Measurements from ENCODE around the gene APOL1. TPM values are rescaled to one million over a fixed set of nuclear protein-coding genes. Genes with fewer than 3 reads are reported as not detected.
"Not testable (repeated sequence)": the region's sequence is repeated elsewhere in the genome, so short reads cannot be mapped to it uniquely, and the experiment has no call there.

APOL1 gene
- total RNA-seq, 1 experiment from 2014 or later = 33.0 TPM

DNA sequence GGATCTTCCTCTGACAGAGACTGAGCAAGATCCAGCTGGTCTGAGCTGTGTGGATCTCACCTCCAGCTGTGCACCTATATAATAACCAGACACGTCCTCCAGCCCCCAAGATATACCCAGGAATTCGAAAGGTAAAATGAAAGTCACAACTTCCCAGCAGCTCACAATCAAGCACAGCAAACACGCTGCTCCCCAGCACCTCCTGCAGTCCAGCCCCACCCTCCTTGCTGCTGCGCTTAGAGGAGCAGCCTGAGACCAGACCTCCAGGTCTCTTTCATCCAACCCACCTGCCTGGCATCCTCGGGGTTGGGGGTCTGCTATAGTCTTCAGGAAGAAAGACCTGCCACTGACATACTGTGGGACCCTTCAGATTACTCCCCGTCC, 48.3 kb upstream of the APOL1 start:
- peaks cover 21% of the 10 kb centered on the region for H3K4me1 ChIP-seq (replicated peaks; ENCODE audit: insufficient read depth)
- TF ChIP-seq, protein P1, sequence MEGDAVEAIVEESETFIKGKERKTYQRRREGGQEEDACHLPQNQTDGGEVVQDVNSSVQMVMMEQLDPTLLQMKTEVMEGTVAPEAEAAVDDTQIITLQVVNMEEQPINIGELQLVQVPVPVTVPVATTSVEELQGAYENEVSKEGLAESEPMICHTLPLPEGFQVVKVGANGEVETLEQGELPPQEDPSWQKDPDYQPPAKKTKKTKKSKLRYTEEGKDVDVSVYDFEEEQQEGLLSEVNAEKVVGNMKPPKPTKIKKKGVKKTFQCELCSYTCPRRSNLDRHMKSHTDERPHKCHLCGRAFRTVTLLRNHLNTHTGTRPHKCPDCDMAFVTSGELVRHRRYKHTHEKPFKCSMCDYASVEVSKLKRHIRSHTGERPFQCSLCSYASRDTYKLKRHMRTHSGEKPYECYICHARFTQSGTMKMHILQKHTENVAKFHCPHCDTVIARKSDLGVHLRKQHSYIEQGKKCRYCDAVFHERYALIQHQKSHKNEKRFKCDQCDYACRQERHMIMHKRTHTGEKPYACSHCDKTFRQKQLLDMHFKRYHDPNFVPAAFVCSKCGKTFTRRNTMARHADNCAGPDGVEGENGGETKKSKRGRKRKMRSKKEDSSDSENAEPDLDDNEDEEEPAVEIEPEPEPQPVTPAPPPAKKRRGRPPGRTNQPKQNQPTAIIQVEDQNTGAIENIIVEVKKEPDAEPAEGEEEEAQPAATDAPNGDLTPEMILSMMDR (conservative IDR thresholded peaks at IDR 0.05) = no peak
- TF ChIP-seq EZH2 (IDR thresholded peaks at IDR 0.05; ENCODE audit: low read depth) = no peak
- H3K4me3 ChIP-seq = no peak overlapping the region
- H3F3A ChIP-seq (ENCODE audit: insufficient read depth, low read depth) = peaks cover 17% of the 10 kb centered on the region; the same call in 1 of the 2 replicates
- no peaks in the 10 kb centered on the region for H3K9me2 ChIP-seq (ENCODE audit: insufficient read depth)
- no peaks in the 10 kb centered on the region for H3K79me2 ChIP-seq (ENCODE audit: low read depth)
- no peak overlapping the region for H3K27ac ChIP-seq
- H3K9me3 ChIP-seq (ENCODE audit: insufficient read depth, low read depth) = peaks cover 12% of the 10 kb centered on the region
- H4K20me1 ChIP-seq (ENCODE audit: insufficient read depth) = no peaks in the 10 kb centered on the region
- POLR2A ChIA-PET (ENCODE audit: unreplicated experiment) = no interaction called here
- DNase-seq = no peak
- intact Hi-C loops (cut with micrococcal nuclease; ENCODE audit: unreplicated experiment) = loop anchor here (5.0 kb wide), 1 partner anchor 33 kb away; the partner anchor contains the start of gene APOL2
- H3K4me2 ChIP-seq = no peak overlapping the region
- BruUV-seq (replicated peaks) = no TSS peak
- H3K27me3 ChIP-seq (ENCODE audit: insufficient read depth, low read depth) = no peaks in the 10 kb centered on the region
- H3K36me3 ChIP-seq (ENCODE audit: low read depth) = no peaks in the 10 kb centered on the region
- H2AFZ ChIP-seq = no peak overlapping the region
- CTCF ChIA-PET = no interaction called here

DNA sequence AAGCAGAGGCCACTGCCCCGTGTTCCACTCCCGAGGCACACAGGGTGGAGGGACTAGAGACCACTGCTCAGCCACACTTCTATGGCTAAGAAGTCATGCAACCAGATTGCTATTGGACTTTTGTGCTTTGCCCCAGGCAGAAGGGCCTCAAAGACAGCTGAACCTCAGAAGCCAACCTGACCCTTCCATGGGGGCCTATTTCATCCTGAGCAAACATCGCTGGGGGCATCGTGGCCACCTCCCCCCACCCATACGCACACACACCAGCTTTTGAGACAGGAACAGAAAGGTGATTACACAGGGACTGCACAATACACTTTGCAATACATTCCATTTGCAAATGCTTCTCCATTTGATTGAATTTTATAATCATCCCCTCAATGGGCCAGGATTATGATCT, 47.4 kb upstream of the APOL1 start:
- POLR2A ChIA-PET (ENCODE audit: unreplicated experiment); intact Hi-C loops (cut with micrococcal nuclease; ENCODE audit: unreplicated experiment); H2AFZ ChIP-seq; BruUV-seq (replicated peaks); H3K4me3 ChIP-seq; H3K4me2 ChIP-seq; DNase-seq; H3K79me2 ChIP-seq (ENCODE audit: low read depth); H4K20me1 ChIP-seq (ENCODE audit: insufficient read depth); CTCF ChIA-PET; H3K27ac ChIP-seq; H3K36me3 ChIP-seq (ENCODE audit: low read depth); H3K9me2 ChIP-seq (ENCODE audit: insufficient read depth); H3K27me3 ChIP-seq (ENCODE audit: insufficient read depth, low read depth): not testable (repeated sequence)
- peaks cover 17% of the 10 kb centered on the region; the same call in 1 of the 2 replicates for H3F3A ChIP-seq (ENCODE audit: insufficient read depth, low read depth)
- peaks cover 21% of the 10 kb centered on the region for H3K4me1 ChIP-seq (replicated peaks; ENCODE audit: insufficient read depth)
- H3K9me3 ChIP-seq (ENCODE audit: insufficient read depth, low read depth) = peaks cover 17% of the 10 kb centered on the region

DNA sequence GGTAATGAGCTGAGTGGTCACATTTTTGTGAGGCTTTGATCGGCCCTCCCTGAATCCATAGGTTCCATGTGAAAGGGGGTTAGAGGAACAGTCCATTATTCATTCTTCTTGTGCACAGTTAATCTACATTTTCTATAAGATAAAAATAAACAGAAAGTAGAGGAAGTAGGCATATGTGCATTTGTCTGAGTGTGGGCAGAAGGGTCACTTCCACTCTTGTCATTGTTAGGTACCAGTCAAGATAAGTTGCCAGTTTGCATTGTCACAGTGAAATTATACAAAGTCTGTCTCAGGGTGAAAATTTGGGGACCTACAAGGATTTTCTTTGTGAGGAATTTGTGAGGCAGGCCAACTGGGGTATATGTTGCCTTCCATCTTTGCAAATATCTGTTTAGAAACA, 46.7 kb upstream of the APOL1 start:
- Histone ChIP-seq H2AFZ (no peak overlapping the region), H3K27me3 (ENCODE audit: insufficient read depth, low read depth) (peaks cover 5% of the 10 kb centered on the region; the same call in 1 of the 2 replicates), H3K79me2 (ENCODE audit: low read depth) (no peaks in the 10 kb centered on the region), H3K36me3 (ENCODE audit: low read depth) (no peaks in the 10 kb centered on the region), H3K27ac (no peak overlapping the region), H3F3A (ENCODE audit: insufficient read depth, low read depth) (peaks cover 17% of the 10 kb centered on the region; the same call in 1 of the 2 replicates), H4K20me1 (ENCODE audit: insufficient read depth) (no peaks in the 10 kb centered on the region), H3K9me2 (ENCODE audit: insufficient read depth) (no peaks in the 10 kb centered on the region), H3K4me2 (no peak overlapping the region), H3K4me3 (no peak overlapping the region), H3K4me1 (replicated peaks; ENCODE audit: insufficient read depth) (peaks cover 21% of the 10 kb centered on the region), H3K9me3 (ENCODE audit: insufficient read depth, low read depth) (peaks cover 18% of the 10 kb centered on the region)
- intact Hi-C loops (cut with micrococcal nuclease; ENCODE audit: unreplicated experiment) = no loop called here
- no peak for DNase-seq
- BruUV-seq (replicated peaks) = no TSS peak
- CTCF ChIA-PET = no interaction called here
- TF ChIP-seq EZH2 (IDR thresholded peaks at IDR 0.05; ENCODE audit: low read depth) = no peak
- TF ChIP-seq, protein P1 (conservative IDR thresholded peaks at IDR 0.05) = no peak
- POLR2A ChIA-PET (ENCODE audit: unreplicated experiment) = no interaction called here

DNA sequence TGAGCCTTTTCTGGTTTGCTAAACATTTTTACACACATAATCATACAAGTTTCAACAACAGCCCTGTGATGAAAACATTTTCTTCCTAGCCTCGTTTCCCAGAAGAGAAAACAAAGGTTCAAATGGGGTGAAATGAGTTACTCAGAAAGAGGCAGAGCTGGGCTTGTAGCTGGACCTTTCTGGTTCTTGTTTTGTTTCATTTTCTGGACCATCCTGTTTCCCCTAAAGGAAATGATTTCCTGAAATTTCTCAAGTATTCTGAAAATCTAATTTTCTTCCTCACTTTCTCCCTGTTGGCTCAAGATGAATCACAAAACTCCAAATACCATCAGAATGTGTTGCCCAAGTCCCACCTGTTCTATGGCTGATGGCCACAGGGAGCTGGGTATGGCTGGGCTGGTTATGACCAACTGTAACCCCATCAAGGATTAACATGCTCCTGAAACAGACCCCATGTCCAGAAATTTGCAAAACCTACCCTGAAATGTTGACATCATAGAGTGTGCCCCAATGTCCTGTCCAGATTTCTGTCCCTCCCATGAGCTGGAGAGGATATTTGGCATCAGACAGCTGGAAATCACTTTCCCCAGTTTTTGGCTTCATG, 44.7 kb upstream of the APOL1 start:
- no peaks in the 10 kb centered on the region for H3K79me2 ChIP-seq (ENCODE audit: low read depth)
- no peak overlapping the region for H3K4me3 ChIP-seq
- intact Hi-C loops (cut with micrococcal nuclease; ENCODE audit: unreplicated experiment) = no loop called here
- H3K27ac ChIP-seq = no peak overlapping the region
- no peak overlapping the region for H2AFZ ChIP-seq
- no peak for DNase-seq
- no TSS peak for BruUV-seq (replicated peaks)
- H3F3A ChIP-seq (ENCODE audit: insufficient read depth, low read depth) = peaks cover 6% of the 10 kb centered on the region; the same call in 1 of the 2 replicates
- H3K36me3 ChIP-seq (ENCODE audit: low read depth) = no peaks in the 10 kb centered on the region
- H4K20me1 ChIP-seq (ENCODE audit: insufficient read depth) = no peaks in the 10 kb centered on the region
- peaks cover 18% of the 10 kb centered on the region for H3K9me3 ChIP-seq (ENCODE audit: insufficient read depth, low read depth)
- no peak overlapping the region for H3K4me2 ChIP-seq
- TF ChIP-seq, protein P1 (conservative IDR thresholded peaks at IDR 0.05) = no peak
- TF ChIP-seq EZH2 (IDR thresholded peaks at IDR 0.05; ENCODE audit: low read depth) = no peak
- CTCF ChIA-PET = no interaction called here
- H3K9me2 ChIP-seq (ENCODE audit: insufficient read depth) = no peaks in the 10 kb centered on the region
- peaks cover 13% of the 10 kb centered on the region for H3K4me1 ChIP-seq (replicated peaks; ENCODE audit: insufficient read depth)
- H3K27me3 ChIP-seq (ENCODE audit: insufficient read depth, low read depth) = peaks cover 5% of the 10 kb centered on the region; the same call in 1 of the 2 replicates
- POLR2A ChIA-PET (ENCODE audit: unreplicated experiment) = no interaction called here

Data from PC-9 (cell line).